Occipital lobe (tissue), 2 donors: ENCODE data around the gene UMPS. TPM values are rescaled to one million over a fixed set of nuclear protein-coding genes. Genes with fewer than 3 reads are reported as not detected.

Experiments
- DNase-seq: peaks from one replicate; lab custom pipeline; 2025; lab: John Stamatoyannopoulos, UW
- total RNA-seq: library from RNA; depleted of rRNA; stranded (reverse); fragments of >200 nt; gene quantifications from one replicate; pipeline ENCODE4 v1.2.3, GENCODE V29; 2014

The UMPS gene
- total RNA-seq, 1 donor from 2014 or later: 59.9 TPM

- no peak for DNase-seq
Observed at GRCh38 chr3:124763206-124763605, 33.0 kb downstream of the UMPS start.

- DNase-seq: no peak
Observed at GRCh38 chr3:124763644-124764358, 33.5 kb downstream of the UMPS start.

GRCh38 chr3:124764746-124765145, 34.5 kb downstream of the UMPS start:
- DNase-seq: no peak

- no peak for DNase-seq
Observed at GRCh38 chr3:124765197-124765840, 35.1 kb downstream of the UMPS start.

- DNase-seq: no peak
Observed at GRCh38 chr3:124766113-124767095, 36.2 kb downstream of the UMPS start.

- no peak for DNase-seq
Observed at GRCh38 chr3:124767264-124767663, 37.0 kb downstream of the UMPS start.

- no peak for DNase-seq
Observed at GRCh38 chr3:124767691-124768090, 37.4 kb downstream of the UMPS start.

GRCh38 chr3:124768812-124769211, 38.6 kb downstream of the UMPS start:
- no peak for DNase-seq

- DNase-seq: no peak
Observed at GRCh38 chr3:124769462-124769861, 39.2 kb downstream of the UMPS start.

GRCh38 chr3:124770336-124771082, 40.3 kb downstream of the UMPS start:
- no peak for DNase-seq

- no peak for DNase-seq
Observed at GRCh38 chr3:124771083-124771445, 40.8 kb downstream of the UMPS start.

GRCh38 chr3:124772081-124772831, 42.0 kb downstream of the UMPS start:
- peak; percentile 68 for DNase-seq

GRCh38 chr3:124773351-124774326, 43.4 kb downstream of the UMPS start:
- no peak for DNase-seq

GRCh38 chr3:124774327-124774718, 44.1 kb downstream of the UMPS start:
- no peak for DNase-seq

GRCh38 chr3:124774841-124775402, 44.7 kb downstream of the UMPS start:
- DNase-seq: no peak

- DNase-seq: no peak
Observed at GRCh38 chr3:124775877-124776276, 45.6 kb downstream of the UMPS start.

- DNase-seq: no peak
Observed at GRCh38 chr3:124776856-124777255, 46.6 kb downstream of the UMPS start.

GRCh38 chr3:124777762-124778470, 47.7 kb downstream of the UMPS start:
- DNase-seq: no peak
